Type B pancreatic cell (in vitro differentiated cells): ENCODE data around the gene OR4L1. TPM values are rescaled to one million over a fixed set of nuclear protein-coding genes. Genes with fewer than 3 reads are reported as not detected.
"Not testable (repeated sequence)": the region's sequence is repeated elsewhere in the genome, so short reads cannot be mapped to it uniquely, and the experiment has no call there.

ENCODE experiments used
- DNase-seq: peaks from one replicate; pipeline ENCODE4 v3.0.0; 2021; ENCODE audit warnings: mixed read lengths; ENCODE audit not compliant: unreplicated experiment; ENCODE audit errors: extremely low spot score
- H3K27ac Mint-ChIP-seq: 2 replicates; pipeline ENCODE4 v1.8.0; 2021; ENCODE audit warnings: mild to moderate bottlenecking, mixed read lengths
- H3K27me3 Mint-ChIP-seq: 2 replicates; pipeline ENCODE4 v1.8.0; 2021; ENCODE audit warnings: mixed read lengths
- H3K36me3 Mint-ChIP-seq: 2 replicates; pipeline ENCODE4 v1.8.0; 2021; ENCODE audit warnings: mixed read lengths
- H3K4me1 Mint-ChIP-seq: one replicate; pipeline ENCODE4 v1.8.0; 2021; ENCODE audit warnings: mixed read lengths; ENCODE audit not compliant: unreplicated experiment
- H3K4me3 Mint-ChIP-seq: 2 replicates; pipeline ENCODE4 v1.8.0; 2021; ENCODE audit warnings: mild to moderate bottlenecking, mixed read lengths
- H3K9me3 Mint-ChIP-seq: 2 replicates; pipeline ENCODE4 v1.8.0; 2021; ENCODE audit warnings: mixed read lengths
- total RNA-seq: library from RNA; stranded (reverse); gene quantifications from 2 replicates; pipeline ENCODE4 v1.2.1, GENCODE V29; 2021; ENCODE audit warnings: low replicate concordance
- TF ChIP-seq, protein P1 (sequence below): fragments of 200-600 bp; sonication (generic); conservative IDR thresholded peaks from 2 replicates; pipeline ENCODE4 v1.5.0; 2021; ENCODE audit warnings: antibody characterized with exemption, mild to moderate bottlenecking

The OR4L1 gene
- total RNA-seq, 1 donor from 2014 or later: not detected

DNA sequence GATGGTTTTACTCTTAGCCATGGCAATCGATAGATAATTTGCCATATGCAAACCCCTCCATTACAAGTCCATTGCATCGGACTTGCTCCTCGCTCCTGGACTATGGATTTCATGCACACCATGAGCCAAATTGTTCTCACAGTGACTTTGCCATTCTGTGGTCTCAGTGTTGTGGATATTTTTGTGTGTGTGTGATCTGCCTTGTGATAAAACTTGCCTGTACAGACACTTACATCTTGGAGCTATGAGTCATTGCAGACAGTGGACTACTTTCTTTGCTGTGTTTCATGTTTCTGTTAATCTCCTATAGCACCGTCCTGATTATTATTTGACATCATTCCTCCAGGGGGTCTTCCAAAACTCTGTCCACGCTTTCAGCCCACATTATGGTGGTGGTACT is 15.6 kb upstream of the OR4L1 start:
- Mint-ChIP-seq H3K36me3 (peaks cover 3% of the 10 kb centered on the region), H3K9me3 (peaks cover 15% of the 10 kb centered on the region), H3K4me1 (no peaks in the 10 kb centered on the region), H3K4me3 (no peak overlapping the region), H3K27ac (no peak overlapping the region), H3K27me3 (no peaks in the 10 kb centered on the region)
- DNase-seq: no peak
- TF ChIP-seq, protein P1, sequence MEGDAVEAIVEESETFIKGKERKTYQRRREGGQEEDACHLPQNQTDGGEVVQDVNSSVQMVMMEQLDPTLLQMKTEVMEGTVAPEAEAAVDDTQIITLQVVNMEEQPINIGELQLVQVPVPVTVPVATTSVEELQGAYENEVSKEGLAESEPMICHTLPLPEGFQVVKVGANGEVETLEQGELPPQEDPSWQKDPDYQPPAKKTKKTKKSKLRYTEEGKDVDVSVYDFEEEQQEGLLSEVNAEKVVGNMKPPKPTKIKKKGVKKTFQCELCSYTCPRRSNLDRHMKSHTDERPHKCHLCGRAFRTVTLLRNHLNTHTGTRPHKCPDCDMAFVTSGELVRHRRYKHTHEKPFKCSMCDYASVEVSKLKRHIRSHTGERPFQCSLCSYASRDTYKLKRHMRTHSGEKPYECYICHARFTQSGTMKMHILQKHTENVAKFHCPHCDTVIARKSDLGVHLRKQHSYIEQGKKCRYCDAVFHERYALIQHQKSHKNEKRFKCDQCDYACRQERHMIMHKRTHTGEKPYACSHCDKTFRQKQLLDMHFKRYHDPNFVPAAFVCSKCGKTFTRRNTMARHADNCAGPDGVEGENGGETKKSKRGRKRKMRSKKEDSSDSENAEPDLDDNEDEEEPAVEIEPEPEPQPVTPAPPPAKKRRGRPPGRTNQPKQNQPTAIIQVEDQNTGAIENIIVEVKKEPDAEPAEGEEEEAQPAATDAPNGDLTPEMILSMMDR: no peak

DNA sequence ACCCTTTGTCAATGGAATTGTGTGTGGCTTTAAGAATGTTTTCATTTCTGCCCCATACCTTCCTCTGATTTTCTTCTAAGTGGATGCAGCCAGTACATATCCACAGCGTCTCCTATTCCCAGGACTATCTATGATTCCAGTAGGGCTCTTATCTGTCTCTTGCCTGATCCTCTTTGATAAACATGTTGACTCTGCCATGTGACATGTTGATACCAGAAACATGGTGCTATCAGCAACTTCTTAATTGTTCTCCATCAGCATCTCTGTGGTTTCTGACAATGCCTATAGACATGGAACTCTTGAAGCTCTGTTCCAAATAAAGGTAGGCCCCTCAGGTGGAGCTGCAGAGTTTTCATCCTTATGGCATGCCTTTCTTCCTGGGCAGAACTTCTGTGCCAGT is 11.6 kb upstream of the OR4L1 start:
- DNase-seq: no peak
- Mint-ChIP-seq H3K27me3 (no peaks in the 10 kb centered on the region), H3K27ac (no peak overlapping the region), H3K36me3 (no peaks in the 10 kb centered on the region), H3K4me1 (no peaks in the 10 kb centered on the region), H3K4me3 (no peak overlapping the region), H3K9me3 (peaks cover 15% of the 10 kb centered on the region)
- TF ChIP-seq, protein P1: no peak

DNA sequence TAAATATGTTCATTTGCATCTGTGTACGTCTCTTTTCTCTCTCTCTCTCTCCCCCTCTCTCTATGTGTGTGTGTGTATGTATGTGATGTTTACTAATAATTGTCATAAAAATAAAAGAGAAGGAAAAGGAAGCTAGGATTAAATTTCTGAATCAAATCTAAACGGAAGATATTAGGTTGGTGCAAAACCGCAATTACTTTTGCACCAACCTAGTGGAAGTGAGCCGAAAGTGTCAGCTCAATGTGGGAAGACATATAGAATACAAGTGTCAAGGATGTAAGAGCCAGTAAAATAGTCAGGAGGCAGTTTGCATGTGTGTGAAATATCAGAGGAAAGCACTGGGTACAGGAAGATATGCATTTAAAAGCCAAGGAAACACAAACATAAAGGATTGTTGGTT is 32.2 kb downstream of the OR4L1 start:
- Mint-ChIP-seq H3K9me3 (no peaks in the 10 kb centered on the region), H3K27ac (no peak overlapping the region), H3K4me1 (no peaks in the 10 kb centered on the region), H3K4me3 (no peak overlapping the region), H3K36me3 (no peaks in the 10 kb centered on the region), H3K27me3 (no peaks in the 10 kb centered on the region)
- TF ChIP-seq, protein P1: no peak
- DNase-seq: no peak

DNA sequence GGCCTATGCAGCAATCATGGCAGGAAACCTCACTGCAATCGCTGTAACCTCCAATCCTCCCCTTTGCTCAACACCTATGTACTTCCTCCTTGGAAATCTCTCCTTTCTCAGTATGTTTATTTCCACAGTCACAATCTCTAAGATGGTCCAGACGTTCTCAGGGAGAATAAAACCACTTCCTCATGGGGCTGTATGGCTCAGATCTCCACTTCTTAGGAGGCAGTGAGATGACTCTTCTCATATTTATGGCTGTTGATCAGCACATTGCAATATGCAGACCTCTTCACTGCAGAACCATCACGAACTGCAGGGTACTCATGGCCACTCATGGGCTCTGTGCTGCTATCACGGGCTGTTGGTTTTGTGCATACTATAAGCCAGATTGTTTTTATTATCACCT is 33.6 kb downstream of the OR4L1 start:
- Mint-ChIP-seq H3K36me3 (no peaks in the 10 kb centered on the region), H3K4me1 (no peaks in the 10 kb centered on the region), H3K27ac (no peak overlapping the region), H3K9me3 (no peaks in the 10 kb centered on the region), H3K27me3 (no peaks in the 10 kb centered on the region), H3K4me3 (no peak overlapping the region)
- TF ChIP-seq, protein P1: no peak
- DNase-seq: no peak

DNA sequence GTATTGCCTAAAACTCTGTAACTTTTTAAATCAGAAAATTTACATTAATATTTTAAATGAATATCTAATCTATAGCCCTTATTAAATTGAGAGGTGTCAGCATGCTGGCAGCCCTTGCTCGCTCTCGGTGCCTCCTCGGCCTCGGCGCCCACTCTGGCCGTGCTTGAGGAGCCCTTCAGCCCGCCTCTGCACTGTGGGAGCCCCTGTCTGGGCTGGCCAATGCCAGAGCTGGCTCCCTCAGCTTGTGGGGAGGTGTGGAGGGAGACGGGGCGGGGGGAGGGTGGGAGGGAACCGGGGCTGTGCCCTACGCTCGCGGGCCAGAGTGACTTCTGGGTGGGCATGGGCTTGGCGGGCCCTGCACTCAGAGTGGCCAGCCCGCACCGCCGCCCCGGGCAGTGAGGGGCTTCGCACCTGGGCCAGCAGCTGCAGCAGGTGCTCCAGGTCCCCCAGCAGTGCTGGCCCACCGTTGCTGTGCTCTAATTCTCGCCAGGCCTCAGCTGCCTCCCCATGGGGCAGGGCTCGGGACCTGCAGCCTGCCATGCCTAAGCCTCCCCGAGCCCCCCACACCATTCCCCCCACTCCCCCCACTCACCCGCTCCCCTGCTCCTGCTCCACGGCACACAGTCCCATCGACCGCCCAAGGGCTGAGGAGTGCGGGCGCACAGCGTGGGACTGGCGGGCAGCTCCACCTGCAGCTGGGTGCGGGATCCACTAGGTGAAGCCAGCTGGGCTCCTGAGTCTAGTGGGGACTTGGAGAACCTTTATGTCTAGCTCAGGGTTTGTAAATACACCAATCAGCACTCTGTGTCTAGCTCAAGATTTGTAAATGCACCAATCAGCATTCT is 39.3 kb downstream of the OR4L1 start:
- H3K9me3 Mint-ChIP-seq, H3K4me3 Mint-ChIP-seq, DNase-seq: not testable (repeated sequence)

DNA sequence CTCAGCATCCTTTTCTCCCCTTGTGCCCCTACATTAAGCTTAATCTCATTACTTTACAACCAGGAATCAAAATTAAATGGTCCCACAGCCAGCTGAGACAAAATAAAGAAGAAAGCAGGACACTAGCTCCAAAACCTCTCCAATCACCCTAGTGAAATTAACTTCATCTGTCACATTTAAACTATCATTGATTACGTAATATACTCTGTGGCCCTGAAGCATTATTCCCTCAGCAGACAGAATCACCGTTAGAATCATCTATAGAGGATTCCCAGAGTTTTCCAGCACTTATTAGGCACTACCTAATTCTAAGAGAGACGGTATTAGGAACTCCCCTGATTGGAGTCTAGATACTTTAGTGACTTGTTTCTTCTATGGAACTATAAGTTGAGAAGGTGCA is 50.6 kb downstream of the OR4L1 start, which contains the start of gene OR4K17:
OR4K17 (plus strand) TSS at position 302 of the 400 bp plus-strand sequence. CDS start 6,761 bp downstream, outside the sequence.
- H3K27me3 Mint-ChIP-seq: no peaks in the 10 kb centered on the region
- H3K27ac Mint-ChIP-seq: no peak within 1 kb of the TSS
- no peak within 1 kb of the TSS for H3K4me3 Mint-ChIP-seq
- DNase-seq: no peak
- H3K36me3 Mint-ChIP-seq: no peaks in the 10 kb centered on the region
- H3K9me3 Mint-ChIP-seq: peaks cover 9% of the 10 kb centered on the region
- TF ChIP-seq, protein P1: no peak
- H3K4me1 Mint-ChIP-seq: no peaks in the 10 kb centered on the region

More for the DNA sequence above, 39.3 kb downstream of the OR4L1 start:
- H3K4me1 Mint-ChIP-seq, H3K27ac Mint-ChIP-seq, H3K36me3 Mint-ChIP-seq, H3K27me3 Mint-ChIP-seq: not testable (repeated sequence)

Other genes starting within 250 kb of the OR4L1 start
- not detected in 2 replicates for gene OR4K2, start 184.9 kb upstream of the OR4L1 start, total RNA-seq
- gene OR4K5, start 139.4 kb upstream of the OR4L1 start, total RNA-seq: not detected in 2 replicates
- not detected in 2 replicates for gene OR4K1, start 129.1 kb upstream of the OR4L1 start, total RNA-seq
- gene OR4K15, start 84.5 kb upstream of the OR4L1 start, total RNA-seq: not detected in 2 replicates
- gene OR4Q2, start 57.9 kb upstream of the OR4L1 start, total RNA-seq: not detected in 2 replicates
- not detected in 2 replicates for gene OR4K14, start 40.7 kb upstream of the OR4L1 start, total RNA-seq
- gene OR4K13, start 24.0 kb upstream of the OR4L1 start, total RNA-seq: not detected in 2 replicates
- gene OR4K17, start 50.7 kb downstream of the OR4L1 start, total RNA-seq: not detected in 2 replicates
- not detected in 2 replicates for gene OR4N5, start 78.8 kb downstream of the OR4L1 start, total RNA-seq
- not detected in 2 replicates for gene OR11G2, start 130.9 kb downstream of the OR4L1 start, total RNA-seq
- not detected in 2 replicates for gene OR11H6, start 163.7 kb downstream of the OR4L1 start, total RNA-seq
- gene OR11H7, start 168.9 kb downstream of the OR4L1 start, total RNA-seq: not detected in 2 replicates
- gene OR11H4, start 179.2 kb downstream of the OR4L1 start, total RNA-seq: not detected in 2 replicates
- 21.0 and 26.3 TPM in 2 replicates for gene TTC5, start 245.9 kb downstream of the OR4L1 start, total RNA-seq